K562 (cell line): ENCODE data around the gene NR1D1. TPM values are rescaled to one million over a fixed set of nuclear protein-coding genes. Genes with fewer than 3 reads are reported as not detected.

ENCODE experiments used
- ADNP ChIP-seq: fragments of 200-800 bp; sonication (Bioruptor generic); IDR thresholded peaks from 2 replicates; pipeline ENCODE4 v1.6.1; 2016; ENCODE audit warnings: missing genetic modification characterization, missing compliant biosample characterization
- ATF3 ChIP-seq, 2 experiments: fragments of 450-650 bp in 1 of 2; sonication (generic) in 1 of 2; formaldehyde crosslinking in 1 of 2; IDR thresholded peaks in 1 of 2; conservative IDR thresholded peaks in 1 of 2; 2 replicates each; pipeline versions ENCODE4 v1.6.1 to v1.8.1; 2016 to 2023; ENCODE audit warnings: mild to moderate bottlenecking in 2 of 2, moderate library complexity in 2 of 2, inconsistent platforms in 1 of 2, missing genetic modification reagents in 1 of 2
- CHD2 ChIP-seq: IDR thresholded peaks from 2 replicates; pipeline ENCODE4 v1.6.1; 2011; ENCODE audit warnings: low read depth, low read length
- ELK1 ChIP-seq: sonication (generic); formaldehyde crosslinking; IDR thresholded peaks from 2 replicates; pipeline ENCODE4 v1.8.1; 2022; ENCODE audit warnings: missing genetic modification reagents
- HMG20A ChIP-seq: fragments of 450-650 bp; formaldehyde crosslinking; conservative IDR thresholded peaks from 2 replicates; pipeline ENCODE4 v1.4.0; 2020; ENCODE audit warnings: mild to moderate bottlenecking, mixed read lengths
- KDM2B ChIP-seq: fragments of 250-450 bp; sonication (Bioruptor Pico); IDR thresholded peaks from 2 replicates; pipeline ENCODE4 v1.8.0; 2021; ENCODE audit warnings: mild to moderate bottlenecking, moderate library complexity
- LARP7 ChIP-seq: fragments of 450-650 bp; IDR thresholded peaks from 2 replicates; pipeline ENCODE4 v1.6.1; 2016
- PCBP1 ChIP-seq: fragments of 200-400 bp; formaldehyde crosslinking; IDR thresholded peaks from 2 replicates; pipeline ENCODE4 v1.6.1; 2018; ENCODE audit warnings: mild to moderate bottlenecking, low read depth, low read length; ENCODE audit not compliant: poor library complexity, severe bottlenecking
- POLR2AphosphoS5 ChIP-seq: IDR thresholded peaks from 2 replicates; pipeline ENCODE4 v1.6.1; 2011; ENCODE audit warnings: mild to moderate bottlenecking, low read depth, low read length, moderate library complexity; ENCODE audit not compliant: control insufficient read depth, insufficient read depth
- RAD51 ChIP-seq: fragments of 450-650 bp; IDR thresholded peaks from 2 replicates; pipeline ENCODE4 v1.7.1; 2016; ENCODE audit warnings: low read depth, mild to moderate bottlenecking, borderline replicate concordance
- USF1 ChIP-seq: sonication (generic); formaldehyde crosslinking; IDR thresholded peaks from 2 replicates; pipeline ENCODE4 v1.9.0; 2022; ENCODE audit warnings: mild to moderate bottlenecking, missing genetic modification reagents
- XRCC4 ChIP-seq: IDR thresholded peaks from one replicate; pipeline ENCODE4 v1.6.1; 2011; ENCODE audit not compliant: insufficient read depth, insufficient read length; ENCODE audit errors: extremely low read depth
- ZNF395 ChIP-seq: fragments of 200-800 bp; sonication (Bioruptor generic); IDR thresholded peaks from 2 replicates; pipeline ENCODE4 v1.6.1; 2017; ENCODE audit warnings: missing genetic modification characterization, missing compliant biosample characterization
- ZNF407 ChIP-seq: fragments of 450-650 bp; IDR thresholded peaks from 2 replicates; pipeline ENCODE4 v1.6.1; 2016; ENCODE audit warnings: low read depth
- ZNF41 ChIP-seq: fragments of 250-450 bp; sonication (Bioruptor Pico); conservative IDR thresholded peaks from 2 replicates; pipeline ENCODE4 v1.4.0; 2020; ENCODE audit warnings: mild to moderate bottlenecking
- polyA plus RNA-seq, 8 experiments: library from polyadenylated mRNA; depleted of rRNA in 4 of 8; stranded (reverse) in 5 of 8; unstranded in 3 of 8; fragments of >200 nt; fragmentation: Nextera tagmentation in 2 of 8; fragmentation: Illumina TruSeq in 1 of 8; extraction: Ambion mirVana in 2 of 8; extraction: Trizol in 1 of 8; gene quantifications; 2 replicates each; pipeline versions ENCODE4 v1.2.1 to v1.2.3, GENCODE V29; 2011 to 2014; ENCODE audit warnings: inconsistent platforms in 1 of 8, missing spikeins in 1 of 8
- total RNA-seq, 7 experiments: library from RNA; depleted of rRNA in 6 of 7; stranded (reverse); fragments of >200 nt in 6 of 7; fragmentation: Illumina TruSeq in 2 of 7; extraction: Trizol in 2 of 7; gene quantifications; 2 replicates each; pipeline versions ENCODE4 v1.2.1 to v1.2.3, GENCODE V29; 2011 to 2021; ENCODE audit warnings: low replicate concordance in 1 of 7

NR1D1 gene
- total and polyA plus RNA-seq, 9 of the 15 experiments (the other 6 are each of a cell fraction or from before 2014, with no cell fraction given), result 0.25 to 7.7 (median 0.65) TPM

- TF ChIP-seq ATF3 (IDR thresholded peaks at IDR 0.05) (no peak), ATF3 (CRISPR knock-in tag; conservative IDR thresholded peaks at IDR 0.05) (no peak), ELK1 (CRISPR knock-in tag) (no peak), ZNF407 (no peak), ZNF41 (CRISPR knock-in tag) (no peak), XRCC4 (no peak), CHD2 (no peak), HMG20A (CRISPR knock-in tag) (no peak), ADNP (tag) (no peak), PCBP1 (no peak), RAD51 (peak; percentile 62; the same call in 1 of the 2 replicates), USF1 (CRISPR knock-in tag) (peak; percentile 51), LARP7 (no peak), KDM2B (CRISPR knock-in tag) (no peak), POLR2AphosphoS5 (no peak), ZNF395 (CRISPR knock-in tag) (peak; percentile 56; the same call in 1 of the 2 replicates)
These were observed 27.5 kb downstream of the NR1D1 start (continued) for GRCh38 chr17:40072735-40073346.
